Chondrocyte (in vitro differentiated cells): ENCODE results near the gene RARS2. TPM values are rescaled to one million over a fixed set of nuclear protein-coding genes. Genes with fewer than 3 reads are reported as not detected.

Experiments used
- DNase-seq: peaks from one replicate; pipeline ENCODE4 v3.0.0; 2021; ENCODE audit warnings: mixed read lengths, low spot score
- H3K27ac Mint-ChIP-seq: one replicate; pipeline ENCODE4 v1.8.0; 2021; ENCODE audit warnings: mild to moderate bottlenecking, moderate library complexity, mixed read lengths; ENCODE audit not compliant: unreplicated experiment
- H3K27me3 Mint-ChIP-seq: 2 replicates; pipeline ENCODE4 v1.8.0; 2021; ENCODE audit warnings: low read depth, mixed read lengths
- H3K36me3 Mint-ChIP-seq: 2 replicates; pipeline ENCODE4 v1.8.0; 2021; ENCODE audit warnings: low read depth, mixed read lengths
- H3K4me1 Mint-ChIP-seq: 2 replicates; pipeline ENCODE4 v1.8.0; 2021; ENCODE audit warnings: low read depth, mild to moderate bottlenecking, mixed read lengths
- H3K4me3 Mint-ChIP-seq: one replicate; pipeline ENCODE4 v1.8.0; 2021; ENCODE audit warnings: mild to moderate bottlenecking, moderate library complexity, mixed read lengths; ENCODE audit not compliant: unreplicated experiment
- H3K9me3 Mint-ChIP-seq: 2 replicates; pipeline ENCODE4 v1.8.0; 2021; ENCODE audit warnings: low read depth, mixed read lengths
- CTCF ChIP-seq: fragments of 200-600 bp; sonication (generic); IDR thresholded peaks from 2 replicates; pipeline ENCODE4 v1.5.0; 2021; ENCODE audit warnings: antibody characterized with exemption, mild to moderate bottlenecking, moderate library complexity
- total RNA-seq: library from RNA; stranded (reverse); gene quantifications from 3 replicates; pipeline ENCODE4 v1.2.1, GENCODE V29; 2021

The RARS2 gene
- total RNA-seq, 1 donor from 2014 or later = 43.8 TPM

GRCh38 chr6:87538510-87539260, 51.1 kb downstream of the RARS2 start:
- no peaks in the 10 kb centered on the region for H3K9me3 Mint-ChIP-seq
- no peak overlapping the region for H3K4me3 Mint-ChIP-seq
- no peak for DNase-seq
- TF ChIP-seq CTCF = no peak
- H3K27me3 Mint-ChIP-seq = no peaks in the 10 kb centered on the region
- H3K4me1 Mint-ChIP-seq = peaks cover 13% of the 10 kb centered on the region
- H3K36me3 Mint-ChIP-seq = peaks cover 26% of the 10 kb centered on the region
- no peak overlapping the region for H3K27ac Mint-ChIP-seq

- Mint-ChIP-seq H3K27ac (no peak overlapping the region), H3K27me3 (no peaks in the 10 kb centered on the region)
- DNase-seq = no peak
Measured at GRCh38 chr6:87534377-87535047, 55.3 kb downstream of the RARS2 start.

GRCh38 chr6:87529221-87529620, 60.6 kb downstream of the RARS2 start:
- Mint-ChIP-seq H3K36me3 (peaks cover 23% of the 10 kb centered on the region), H3K27me3 (no peaks in the 10 kb centered on the region), H3K4me1 (no peaks in the 10 kb centered on the region), H3K4me3 (no peak overlapping the region), H3K27ac (no peak overlapping the region), H3K9me3 (no peaks in the 10 kb centered on the region)
- no peak for TF ChIP-seq CTCF
- no peak for DNase-seq

More at GRCh38 chr6:87534377-87535047, 55.3 kb downstream of the RARS2 start:
- Mint-ChIP-seq H3K4me1 (peaks cover 5% of the 10 kb centered on the region), H3K9me3 (no peaks in the 10 kb centered on the region), H3K36me3 (peaks cover 22% of the 10 kb centered on the region), H3K4me3 (no peak overlapping the region)
- TF ChIP-seq CTCF = no peak

GRCh38 chr6:87522686-87523085, 67.1 kb downstream of the RARS2 start:
- DNase-seq = no peak
- no peaks in the 10 kb centered on the region for H3K27me3 Mint-ChIP-seq
- TF ChIP-seq CTCF = no peak
- no peaks in the 10 kb centered on the region for H3K9me3 Mint-ChIP-seq
- H3K4me3 Mint-ChIP-seq = no peak overlapping the region
- H3K36me3 Mint-ChIP-seq = peaks cover 29% of the 10 kb centered on the region
- no peaks in the 10 kb centered on the region for H3K4me1 Mint-ChIP-seq
- H3K27ac Mint-ChIP-seq = no peak overlapping the region

- no peaks in the 10 kb centered on the region for H3K27me3 Mint-ChIP-seq
- DNase-seq = no peak
- H3K27ac Mint-ChIP-seq = no peak overlapping the region
- no peak overlapping the region for H3K4me3 Mint-ChIP-seq
- no peak for TF ChIP-seq CTCF
- H3K4me1 Mint-ChIP-seq = no peaks in the 10 kb centered on the region
- no peaks in the 10 kb centered on the region for H3K9me3 Mint-ChIP-seq
- H3K36me3 Mint-ChIP-seq = peaks cover 41% of the 10 kb centered on the region
Measured at GRCh38 chr6:87518453-87518852, 71.3 kb downstream of the RARS2 start.
